Transverse colon (tissue), 4 donors: Measurements from ENCODE around the gene CCN6. TPM values are rescaled to one million over a fixed set of nuclear protein-coding genes. Genes with fewer than 3 reads are reported as not detected.

Experiments
- DNase-seq: peaks from one replicate; pipeline ENCODE4 v3.0.0-alpha.2; 2019
- H3K27ac ChIP-seq, 4 donors: fragments of 200-600 bp; sonication (generic); 2 replicates each; pipeline ENCODE4 v1.5.1; 2016 to 2018; ENCODE audit warnings: inconsistent platforms in 4 of 4
- H3K27me3 ChIP-seq: fragments of 200-600 bp; sonication (generic); 2 replicates; pipeline ENCODE4 v1.5.1; 2017; ENCODE audit warnings: inconsistent platforms
- H3K36me3 ChIP-seq, 4 donors: fragments of 200-600 bp; sonication (generic); 2 replicates each; pipeline ENCODE4 v1.5.1; 2017 to 2019; ENCODE audit warnings: inconsistent platforms in 4 of 4
- H3K4me1 ChIP-seq, 4 donors: fragments of 200-600 bp; sonication (generic); 2 replicates each; pipeline ENCODE4 v1.5.1; 2017 to 2020; ENCODE audit warnings: inconsistent platforms in 4 of 4
- H3K4me3 ChIP-seq, 4 donors: fragments of 200-600 bp; sonication (generic); 1 replicate in 1 of 4; 2 replicates in 3 of 4; pipeline versions ENCODE4 v1.5.1 to v1.6.1; 2017 to 2019; ENCODE audit warnings: inconsistent platforms in 4 of 4
- H3K9me3 ChIP-seq, 2 donors: fragments of 200-600 bp; sonication (generic); 2 replicates each; pipeline ENCODE4 v1.5.1; 2017 to 2019; ENCODE audit warnings: inconsistent platforms in 2 of 2
- EP300 ChIP-seq: sonication (generic); formaldehyde crosslinking; IDR thresholded peaks from one replicate; pipeline ENCODE4 v1.6.1; 2017; ENCODE audit warnings: antibody characterized with exemption, low read depth
- POLR2A ChIP-seq: fragments of 450-650 bp; IDR thresholded peaks from one replicate; pipeline ENCODE4 v1.6.1; 2016; ENCODE audit warnings: antibody characterized with exemption, mild to moderate bottlenecking, moderate library complexity
- POLR2AphosphoS5 ChIP-seq, 3 donors: sonication (generic); formaldehyde crosslinking; IDR thresholded peaks; one replicate each; pipeline ENCODE4 v1.6.1; 2016; ENCODE audit warnings: antibody characterized with exemption in 3 of 3
- WGBS, 2 donors: methylation state at CpG; one replicate each; pipeline ENCODE4 v1.1.5; 2018; ENCODE audit warnings: low coverage in 1 of 2; 5-methylcytosine and 5-hydroxymethylcytosine counted together
- in situ Hi-C, 4 donors: fragments of 200-750 bp; cut with MboI; loops; one replicate each; pipeline versions ENCODE4 v1.15.0 to v1.15.1; 2017; ENCODE audit warnings: low sequenced_read_pairs in 3 of 4, low pct_ligation_motif_present in 1 of 4, low pct_unique_long_range_greater_than_20kb in 1 of 4
- intact Hi-C: fragments of 100-400 bp; cut with DNase I; formaldehyde crosslinking; loops from one replicate; pipeline ENCODE4 v1.15.1; 2023; ENCODE audit warnings: low total_unique reads
- total RNA-seq, 4 donors: library from RNA; depleted of rRNA; stranded (reverse); fragments of >200 nt; gene quantifications; one replicate each; pipeline ENCODE4 v1.1.0, GENCODE V29; 2016
- TF ChIP-seq, protein P1 (sequence below), 5 experiments: fragments of 200-600 bp in 3 of 5; fragments of 450-650 bp in 2 of 5; sonication (generic) in 3 of 5; IDR thresholded peaks; 1 replicate in 2 of 5; 2 replicates in 3 of 5; pipeline ENCODE4 v1.5.1; 2016 to 2017; ENCODE audit warnings: antibody characterized with exemption in 5 of 5, inconsistent platforms in 3 of 5, mild to moderate bottlenecking in 2 of 5, moderate library complexity in 1 of 5

CCN6 gene
- total RNA-seq, 4 donors from 2014 or later: not detected

DNA sequence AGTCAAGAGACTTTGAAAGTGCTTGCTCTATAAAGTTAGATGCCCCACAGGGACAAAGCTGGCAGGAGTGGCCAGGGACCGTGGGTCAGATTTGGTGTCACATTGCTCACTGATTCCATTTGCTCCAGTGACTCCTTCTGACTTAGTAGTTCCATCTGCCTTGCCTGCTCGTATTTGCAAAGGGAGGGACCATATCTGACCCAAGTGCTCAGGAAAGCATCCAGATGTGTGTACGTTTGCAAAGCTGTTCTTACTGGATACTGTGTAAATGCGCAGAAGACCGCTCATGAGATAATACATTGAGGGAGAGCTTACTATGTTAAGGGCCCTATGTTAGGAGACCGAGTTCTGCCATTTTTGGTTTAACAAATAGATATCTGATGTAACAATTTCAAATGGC lies 21.2 kb upstream of the CCN6 start:
- Histone ChIP-seq H3K36me3 (no peaks in the 10 kb centered on the region), H3K27ac (no peak overlapping the region), H3K4me3 (no peak overlapping the region), H3K9me3 (no peaks in the 10 kb centered on the region), H3K4me1 (peaks cover 0 to 23% (median 15%) of the 10 kb centered on the region in 4 donors), H3K27me3 (no peaks in the 10 kb centered on the region)
- WGBS, 2 donors: 70 to 73% methylated on average over 5 to 6 of the region's 6 CpGs
- no peak for DNase-seq
- TF ChIP-seq POLR2A: no peak
- no peak for TF ChIP-seq POLR2AphosphoS5 (IDR thresholded peaks at IDR 0.05)
- TF ChIP-seq, protein P1, sequence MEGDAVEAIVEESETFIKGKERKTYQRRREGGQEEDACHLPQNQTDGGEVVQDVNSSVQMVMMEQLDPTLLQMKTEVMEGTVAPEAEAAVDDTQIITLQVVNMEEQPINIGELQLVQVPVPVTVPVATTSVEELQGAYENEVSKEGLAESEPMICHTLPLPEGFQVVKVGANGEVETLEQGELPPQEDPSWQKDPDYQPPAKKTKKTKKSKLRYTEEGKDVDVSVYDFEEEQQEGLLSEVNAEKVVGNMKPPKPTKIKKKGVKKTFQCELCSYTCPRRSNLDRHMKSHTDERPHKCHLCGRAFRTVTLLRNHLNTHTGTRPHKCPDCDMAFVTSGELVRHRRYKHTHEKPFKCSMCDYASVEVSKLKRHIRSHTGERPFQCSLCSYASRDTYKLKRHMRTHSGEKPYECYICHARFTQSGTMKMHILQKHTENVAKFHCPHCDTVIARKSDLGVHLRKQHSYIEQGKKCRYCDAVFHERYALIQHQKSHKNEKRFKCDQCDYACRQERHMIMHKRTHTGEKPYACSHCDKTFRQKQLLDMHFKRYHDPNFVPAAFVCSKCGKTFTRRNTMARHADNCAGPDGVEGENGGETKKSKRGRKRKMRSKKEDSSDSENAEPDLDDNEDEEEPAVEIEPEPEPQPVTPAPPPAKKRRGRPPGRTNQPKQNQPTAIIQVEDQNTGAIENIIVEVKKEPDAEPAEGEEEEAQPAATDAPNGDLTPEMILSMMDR (IDR thresholded peaks at IDR 0.05): no peak
- intact Hi-C loops (no loop called here), in situ Hi-C loops (loop anchor here in 1 of 4 donors (25.0 kb wide), 1 partner anchor 770 kb away; a partner anchor contains a TSS)

DNA sequence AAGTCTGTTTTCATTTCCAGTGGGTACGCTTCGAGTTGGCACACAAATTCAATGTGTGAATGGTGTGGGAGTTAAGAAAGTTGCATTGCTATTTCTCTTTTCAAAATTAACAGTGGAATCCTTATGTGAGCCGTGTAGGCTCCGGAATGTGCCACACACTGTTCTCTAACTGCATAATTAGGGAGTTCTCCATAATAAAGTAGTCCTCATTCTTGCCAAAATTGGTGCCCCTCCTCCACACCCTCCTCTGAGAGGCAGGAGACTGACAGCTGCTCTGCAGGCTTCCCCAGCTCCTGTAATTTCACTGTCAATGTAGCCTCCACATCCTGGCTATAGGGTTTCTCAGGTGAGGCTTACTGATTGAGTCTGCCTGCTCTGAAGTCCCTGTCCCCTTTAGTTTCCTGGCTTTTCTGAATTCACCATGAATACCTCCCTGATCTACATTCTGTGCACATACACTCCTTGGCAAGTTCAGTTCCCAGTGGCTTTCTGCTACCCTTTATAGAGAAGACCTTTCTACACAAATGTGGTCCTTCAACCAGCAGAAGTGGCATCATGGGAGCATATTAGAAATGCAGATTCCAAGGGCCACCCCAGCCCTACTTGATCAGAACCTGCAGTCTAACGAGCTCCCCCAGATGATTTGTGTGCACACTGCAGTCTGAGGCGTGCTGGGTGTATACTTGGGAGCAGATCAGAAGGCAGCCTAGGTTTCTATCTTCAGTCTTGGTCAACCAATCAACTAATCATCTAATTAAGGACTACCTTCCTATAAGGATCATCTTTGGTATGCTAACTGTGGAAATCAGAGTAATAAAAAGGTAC lies 19.9 kb upstream of the CCN6 start:
- H3K27ac ChIP-seq: no peak overlapping the region
- intact Hi-C loops: no loop called here
- peaks cover 5 to 30% (median 22%) of the 10 kb centered on the region in 4 donors for H3K4me1 ChIP-seq
- TF ChIP-seq POLR2AphosphoS5 (IDR thresholded peaks at IDR 0.05): no peak
- TF ChIP-seq, protein P1 (IDR thresholded peaks at IDR 0.05): no peak
- no peak for TF ChIP-seq POLR2A
- no peak for TF ChIP-seq EP300
- H3K9me3 ChIP-seq: no peaks in the 10 kb centered on the region
- in situ Hi-C loops: loop anchor here in 1 of 4 donors (25.0 kb wide), 1 partner anchor 772 kb away; a partner anchor contains a TSS
- H3K27me3 ChIP-seq: no peaks in the 10 kb centered on the region
- no peaks in the 10 kb centered on the region for H3K36me3 ChIP-seq
- DNase-seq: no peak
- 79 to 80% methylated on average over 2 to 6 of the region's 6 CpGs for WGBS, 2 donors
- H3K4me3 ChIP-seq: no peak overlapping the region

DNA sequence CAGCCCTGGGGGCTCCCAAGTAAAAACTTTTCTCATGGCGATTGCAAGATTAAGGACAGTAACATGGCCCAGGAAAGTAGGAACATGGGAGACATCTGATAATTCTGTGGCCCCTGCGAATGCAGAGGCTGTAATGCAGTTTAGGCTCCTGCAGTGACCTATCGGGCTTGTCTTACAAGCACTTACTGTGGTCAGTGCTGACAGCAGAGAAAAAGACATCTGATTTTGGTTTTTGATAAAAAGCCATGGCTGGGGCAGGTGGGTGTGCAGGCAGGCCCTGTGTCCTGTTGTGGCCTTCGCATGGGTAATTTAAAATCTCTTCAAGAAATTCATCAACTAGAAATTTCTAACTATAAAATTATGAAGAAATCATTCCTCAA lies 19.3 kb upstream of the CCN6 start:
- intact Hi-C loops: no loop called here
- Histone ChIP-seq H3K27ac (peak overlapping the region in 1 of 4 donors; percentile 5), H3K36me3 (no peaks in the 10 kb centered on the region), H3K9me3 (no peaks in the 10 kb centered on the region), H3K4me3 (no peak overlapping the region), H3K27me3 (no peaks in the 10 kb centered on the region), H3K4me1 (peaks cover 5 to 30% (median 22%) of the 10 kb centered on the region in 4 donors)
- DNase-seq: no peak
- in situ Hi-C loops: loop anchor here in 1 of 4 donors (25.0 kb wide), 1 partner anchor 772 kb away; a partner anchor contains a TSS
- TF ChIP-seq, protein P1 (IDR thresholded peaks at IDR 0.05): no peak
- TF ChIP-seq POLR2A (no peak), POLR2AphosphoS5 (IDR thresholded peaks at IDR 0.05) (no peak), EP300 (no peak)
- WGBS, 2 donors: 95 to 100% methylated on average over 4 of the region's 4 CpGs

DNA sequence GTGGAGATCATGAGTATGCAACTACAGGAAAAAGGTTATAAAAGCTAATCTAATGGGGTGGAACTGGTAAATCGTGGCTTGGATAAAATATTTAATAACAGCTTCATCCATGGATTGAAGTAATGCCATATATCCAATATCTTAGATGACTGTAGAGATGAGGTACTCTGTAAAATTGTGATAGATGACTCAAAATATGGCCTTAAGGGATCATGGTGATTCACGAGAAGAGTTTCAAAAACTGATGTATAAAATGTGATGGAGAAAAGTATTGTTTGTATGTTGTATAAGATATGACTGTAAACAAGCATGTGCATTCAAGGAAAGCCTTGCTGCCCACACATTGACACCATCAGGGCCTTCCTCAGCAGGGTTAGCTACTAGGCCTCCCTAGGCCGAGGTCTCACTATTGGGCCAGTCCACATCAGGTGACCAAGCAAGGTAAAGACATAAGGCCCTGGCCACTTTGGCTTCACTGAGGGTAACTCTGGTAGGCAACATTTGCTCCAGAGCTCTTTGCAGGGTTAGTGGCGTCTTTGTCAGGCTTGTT lies 17.7 kb upstream of the CCN6 start:
- in situ Hi-C loops: loop anchor here in 1 of 4 donors (25.0 kb wide), 1 partner anchor 774 kb away; a partner anchor contains a TSS
- no peak for DNase-seq
- Histone ChIP-seq H3K9me3 (no peaks in the 10 kb centered on the region), H3K4me1 (peaks cover 5 to 17% (median 11%) of the 10 kb centered on the region in 4 donors), H3K4me3 (no peak overlapping the region), H3K27ac (peak overlapping the region in 3 of 4 donors; percentile 8 to 73 (median 42)), H3K36me3 (no peaks in the 10 kb centered on the region), H3K27me3 (no peaks in the 10 kb centered on the region)
- TF ChIP-seq POLR2AphosphoS5 (IDR thresholded peaks at IDR 0.05) (no peak), EP300 (no peak), POLR2A (no peak)
- TF ChIP-seq, protein P1 (IDR thresholded peaks at IDR 0.05): no peak
- intact Hi-C loops: no loop called here
- WGBS, 2 donors: 81 to 86% methylated on average over 3 to 4 of the region's 4 CpGs
